ENCODE data around the gene CDK5RAP1. TPM values are rescaled to one million over a fixed set of nuclear protein-coding genes. Genes with fewer than 3 reads are reported as not detected.

The CDK5RAP1 gene
- total RNA-seq, 1 experiment from 2014 or later, result 53.4 TPM

DNA sequence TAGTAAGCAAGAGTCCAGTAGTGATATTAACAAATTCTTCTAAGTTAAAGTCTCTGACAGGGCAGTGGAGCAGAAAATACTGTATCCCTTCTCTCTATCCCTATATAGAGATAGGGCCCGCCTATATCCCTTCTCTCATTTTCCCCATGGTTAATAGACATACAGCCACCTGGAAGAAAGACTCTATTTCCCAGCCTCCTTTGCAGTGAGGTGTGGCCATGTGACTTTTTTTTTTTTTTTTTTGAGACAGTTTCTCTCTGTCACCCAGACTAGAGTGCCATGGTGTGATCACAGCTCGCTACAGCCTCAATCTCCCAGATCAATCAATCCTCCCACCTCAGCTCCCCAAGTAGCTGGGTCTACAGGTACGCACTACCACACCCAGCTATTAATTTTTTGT, 16.7 kb upstream of the CDK5RAP1 start:
- POLR2A ChIA-PET (ENCODE audit: unreplicated experiment), result no interaction called here
- Histone ChIP-seq H2AFZ (ENCODE audit: low read length) (no peak overlapping the region), H3K27me3 (ENCODE audit: low read length) (no peaks in the 10 kb centered on the region), H3K4me2 (ENCODE audit: low read length) (no peak overlapping the region), H3K4me3 (ENCODE audit: low read length) (no peak overlapping the region), H3K27ac (ENCODE audit: low read length) (no peak overlapping the region), H3K9ac (ENCODE audit: low read length) (no peak overlapping the region), H3K9me3 (ENCODE audit: low read length) (no peaks in the 10 kb centered on the region), H3K79me2 (ENCODE audit: low read length) (no peaks in the 10 kb centered on the region), H3K36me3 (ENCODE audit: low read depth, low read length) (no peaks in the 10 kb centered on the region), H3K4me1 (ENCODE audit: insufficient read depth, low read length) (peaks cover 2% of the 10 kb centered on the region), H3K9me2 (replicated peaks; ENCODE audit: low read length) (no peaks in the 10 kb centered on the region), H3F3A (ENCODE audit: low read length, unreplicated experiment) (no peaks in the 10 kb centered on the region), H4K20me1 (ENCODE audit: low read length) (no peaks in the 10 kb centered on the region)
- no TSS peak for BruUV-seq (replicated peaks)
- TF ChIP-seq EZH2 (IDR thresholded peaks at IDR 0.05; ENCODE audit: low read length, unreplicated experiment), result no peak
- no peak for TF ChIP-seq EZH2phosphoT487 (IDR thresholded peaks at IDR 0.05; ENCODE audit: borderline replicate concordance, low read length)
- TF ChIP-seq, protein P1, sequence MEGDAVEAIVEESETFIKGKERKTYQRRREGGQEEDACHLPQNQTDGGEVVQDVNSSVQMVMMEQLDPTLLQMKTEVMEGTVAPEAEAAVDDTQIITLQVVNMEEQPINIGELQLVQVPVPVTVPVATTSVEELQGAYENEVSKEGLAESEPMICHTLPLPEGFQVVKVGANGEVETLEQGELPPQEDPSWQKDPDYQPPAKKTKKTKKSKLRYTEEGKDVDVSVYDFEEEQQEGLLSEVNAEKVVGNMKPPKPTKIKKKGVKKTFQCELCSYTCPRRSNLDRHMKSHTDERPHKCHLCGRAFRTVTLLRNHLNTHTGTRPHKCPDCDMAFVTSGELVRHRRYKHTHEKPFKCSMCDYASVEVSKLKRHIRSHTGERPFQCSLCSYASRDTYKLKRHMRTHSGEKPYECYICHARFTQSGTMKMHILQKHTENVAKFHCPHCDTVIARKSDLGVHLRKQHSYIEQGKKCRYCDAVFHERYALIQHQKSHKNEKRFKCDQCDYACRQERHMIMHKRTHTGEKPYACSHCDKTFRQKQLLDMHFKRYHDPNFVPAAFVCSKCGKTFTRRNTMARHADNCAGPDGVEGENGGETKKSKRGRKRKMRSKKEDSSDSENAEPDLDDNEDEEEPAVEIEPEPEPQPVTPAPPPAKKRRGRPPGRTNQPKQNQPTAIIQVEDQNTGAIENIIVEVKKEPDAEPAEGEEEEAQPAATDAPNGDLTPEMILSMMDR (conservative IDR thresholded peaks at IDR 0.05; ENCODE audit: low read depth, low read length), result no peak
- DNase-seq, result no peak
- CTCF ChIA-PET, result no interaction called here
- intact Hi-C loops (cut with micrococcal nuclease), result loop anchor here (10.0 kb wide), 1 partner anchor 1823 kb away; no protein-coding TSS in a partner anchor
- ATAC-seq, result no peak

- ChIA-PET POLR2A (ENCODE audit: unreplicated experiment) (no interaction called here), CTCF (interaction anchor here (0.7 kb wide), 1 partner anchor 36 kb away, joined by 6 read pairs; no protein-coding TSS in a partner anchor)
- H4K20me1 ChIP-seq (ENCODE audit: low read length), result no peaks in the 10 kb centered on the region
- no peak overlapping the region for H3K4me2 ChIP-seq (ENCODE audit: low read length)
- H3K79me2 ChIP-seq (ENCODE audit: low read length), result no peaks in the 10 kb centered on the region
- H3K9me3 ChIP-seq (ENCODE audit: low read length), result no peaks in the 10 kb centered on the region
- no peak overlapping the region for H3K4me3 ChIP-seq (ENCODE audit: low read length)
- intact Hi-C loops (cut with micrococcal nuclease), result loop anchor here (10.0 kb wide), 1 partner anchor 1821 kb away; no protein-coding TSS in a partner anchor
- H3F3A ChIP-seq (ENCODE audit: low read length, unreplicated experiment), result no peaks in the 10 kb centered on the region
- no peaks in the 10 kb centered on the region for H3K27me3 ChIP-seq (ENCODE audit: low read length)
- no peaks in the 10 kb centered on the region for H3K9me2 ChIP-seq (replicated peaks; ENCODE audit: low read length)
- no peak overlapping the region for H3K27ac ChIP-seq (ENCODE audit: low read length)
- BruUV-seq (replicated peaks), result no TSS peak
- no peaks in the 10 kb centered on the region for H3K4me1 ChIP-seq (ENCODE audit: insufficient read depth, low read length)
- DNase-seq (peak; percentile 44), ATAC-seq (peak; percentile 67)
- no peak overlapping the region for H2AFZ ChIP-seq (ENCODE audit: low read length)
- H3K36me3 ChIP-seq (ENCODE audit: low read depth, low read length), result no peaks in the 10 kb centered on the region
- TF ChIP-seq, protein P1 (conservative IDR thresholded peaks at IDR 0.05; ENCODE audit: low read depth, low read length), result peak; percentile 56
- no peak for TF ChIP-seq EZH2 (IDR thresholded peaks at IDR 0.05; ENCODE audit: low read length, unreplicated experiment)
- no peak overlapping the region for H3K9ac ChIP-seq (ENCODE audit: low read length)
Observed at GRCh38 chr20:33415948-33416347, 14.6 kb upstream of the CDK5RAP1 start.

GRCh38 chr20:33412484-33412838, 11.1 kb upstream of the CDK5RAP1 start:
- intact Hi-C loops (cut with micrococcal nuclease), result loop anchor here (10.0 kb wide), 1 partner anchor 1818 kb away; no protein-coding TSS in a partner anchor
- H3K27me3 ChIP-seq (ENCODE audit: low read length), result no peaks in the 10 kb centered on the region
- H3K4me3 ChIP-seq (ENCODE audit: low read length), result no peak overlapping the region
- ChIA-PET POLR2A (ENCODE audit: unreplicated experiment) (no interaction called here), CTCF (no interaction called here)
- no peaks in the 10 kb centered on the region for H3F3A ChIP-seq (ENCODE audit: low read length, unreplicated experiment)
- H3K36me3 ChIP-seq (ENCODE audit: low read depth, low read length), result peaks cover 5% of the 10 kb centered on the region; the same call in 1 of the 2 replicates
- no peaks in the 10 kb centered on the region for H4K20me1 ChIP-seq (ENCODE audit: low read length)
- TF ChIP-seq, protein P1 (conservative IDR thresholded peaks at IDR 0.05; ENCODE audit: low read depth, low read length), result no peak
- TF ChIP-seq EZH2 (IDR thresholded peaks at IDR 0.05; ENCODE audit: low read length, unreplicated experiment), result no peak
- no TSS peak for BruUV-seq (replicated peaks)
- ATAC-seq (no peak), DNase-seq (no peak)
- H2AFZ ChIP-seq (ENCODE audit: low read length), result no peak overlapping the region
- H3K4me2 ChIP-seq (ENCODE audit: low read length), result no peak overlapping the region
- no peaks in the 10 kb centered on the region for H3K4me1 ChIP-seq (ENCODE audit: insufficient read depth, low read length)
- no peak overlapping the region for H3K9ac ChIP-seq (ENCODE audit: low read length)
- no peak overlapping the region for H3K27ac ChIP-seq (ENCODE audit: low read length)
- H3K79me2 ChIP-seq (ENCODE audit: low read length), result no peaks in the 10 kb centered on the region
- no peaks in the 10 kb centered on the region for H3K9me2 ChIP-seq (replicated peaks; ENCODE audit: low read length)
- no peaks in the 10 kb centered on the region for H3K9me3 ChIP-seq (ENCODE audit: low read length)

All from PC-3 (cell line).